ENCODE measurements around the gene RPS6KA4. TPM values are rescaled to one million over a fixed set of nuclear protein-coding genes. Genes with fewer than 3 reads are reported as not detected.

Gene RPS6KA4
- polyA plus RNA-seq, 1 donor from 2014 or later = 24.6 TPM

- no peaks in the 10 kb centered on the region for H3F3A ChIP-seq (ENCODE audit: insufficient read depth, low read length, poor library complexity, severe bottlenecking)
- H3K9me2 ChIP-seq (ENCODE audit: insufficient read depth, low read length) = no peaks in the 10 kb centered on the region
- no peaks in the 10 kb centered on the region for H3K27me3 ChIP-seq (ENCODE audit: insufficient read depth, low read depth, low read length)
- H3K79me2 ChIP-seq (replicated peaks; ENCODE audit: insufficient read depth, low read length) = no peaks in the 10 kb centered on the region
- H3K4me2 ChIP-seq (ENCODE audit: low read length) = no peak overlapping the region
- H3K36me3 ChIP-seq (ENCODE audit: insufficient read depth, low read length) = no peaks in the 10 kb centered on the region
- no peak overlapping the region for H3K9ac ChIP-seq (ENCODE audit: low read length)
- no peak overlapping the region for H3K27ac ChIP-seq (ENCODE audit: low read length)
- no peaks in the 10 kb centered on the region for H3K9me3 ChIP-seq (ENCODE audit: low read length)
- no peak overlapping the region for H2AFZ ChIP-seq (ENCODE audit: low read depth, low read length)
- no peaks in the 10 kb centered on the region for H4K20me1 ChIP-seq (ENCODE audit: insufficient read depth)
- H3K4me3 ChIP-seq (ENCODE audit: low read length) = no peak overlapping the region
- TF ChIP-seq EZH2 (IDR thresholded peaks at IDR 0.05; ENCODE audit: borderline replicate concordance, insufficient read depth, low read length, poor library complexity, severe bottlenecking) = no peak
- TF ChIP-seq, protein P1, sequence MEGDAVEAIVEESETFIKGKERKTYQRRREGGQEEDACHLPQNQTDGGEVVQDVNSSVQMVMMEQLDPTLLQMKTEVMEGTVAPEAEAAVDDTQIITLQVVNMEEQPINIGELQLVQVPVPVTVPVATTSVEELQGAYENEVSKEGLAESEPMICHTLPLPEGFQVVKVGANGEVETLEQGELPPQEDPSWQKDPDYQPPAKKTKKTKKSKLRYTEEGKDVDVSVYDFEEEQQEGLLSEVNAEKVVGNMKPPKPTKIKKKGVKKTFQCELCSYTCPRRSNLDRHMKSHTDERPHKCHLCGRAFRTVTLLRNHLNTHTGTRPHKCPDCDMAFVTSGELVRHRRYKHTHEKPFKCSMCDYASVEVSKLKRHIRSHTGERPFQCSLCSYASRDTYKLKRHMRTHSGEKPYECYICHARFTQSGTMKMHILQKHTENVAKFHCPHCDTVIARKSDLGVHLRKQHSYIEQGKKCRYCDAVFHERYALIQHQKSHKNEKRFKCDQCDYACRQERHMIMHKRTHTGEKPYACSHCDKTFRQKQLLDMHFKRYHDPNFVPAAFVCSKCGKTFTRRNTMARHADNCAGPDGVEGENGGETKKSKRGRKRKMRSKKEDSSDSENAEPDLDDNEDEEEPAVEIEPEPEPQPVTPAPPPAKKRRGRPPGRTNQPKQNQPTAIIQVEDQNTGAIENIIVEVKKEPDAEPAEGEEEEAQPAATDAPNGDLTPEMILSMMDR (IDR thresholded peaks at IDR 0.05; ENCODE audit: poor library complexity, severe bottlenecking) = peak; percentile 20
Measured at GRCh38 chr11:64341851-64342791, 16.8 kb upstream of the RPS6KA4 start.

DNA sequence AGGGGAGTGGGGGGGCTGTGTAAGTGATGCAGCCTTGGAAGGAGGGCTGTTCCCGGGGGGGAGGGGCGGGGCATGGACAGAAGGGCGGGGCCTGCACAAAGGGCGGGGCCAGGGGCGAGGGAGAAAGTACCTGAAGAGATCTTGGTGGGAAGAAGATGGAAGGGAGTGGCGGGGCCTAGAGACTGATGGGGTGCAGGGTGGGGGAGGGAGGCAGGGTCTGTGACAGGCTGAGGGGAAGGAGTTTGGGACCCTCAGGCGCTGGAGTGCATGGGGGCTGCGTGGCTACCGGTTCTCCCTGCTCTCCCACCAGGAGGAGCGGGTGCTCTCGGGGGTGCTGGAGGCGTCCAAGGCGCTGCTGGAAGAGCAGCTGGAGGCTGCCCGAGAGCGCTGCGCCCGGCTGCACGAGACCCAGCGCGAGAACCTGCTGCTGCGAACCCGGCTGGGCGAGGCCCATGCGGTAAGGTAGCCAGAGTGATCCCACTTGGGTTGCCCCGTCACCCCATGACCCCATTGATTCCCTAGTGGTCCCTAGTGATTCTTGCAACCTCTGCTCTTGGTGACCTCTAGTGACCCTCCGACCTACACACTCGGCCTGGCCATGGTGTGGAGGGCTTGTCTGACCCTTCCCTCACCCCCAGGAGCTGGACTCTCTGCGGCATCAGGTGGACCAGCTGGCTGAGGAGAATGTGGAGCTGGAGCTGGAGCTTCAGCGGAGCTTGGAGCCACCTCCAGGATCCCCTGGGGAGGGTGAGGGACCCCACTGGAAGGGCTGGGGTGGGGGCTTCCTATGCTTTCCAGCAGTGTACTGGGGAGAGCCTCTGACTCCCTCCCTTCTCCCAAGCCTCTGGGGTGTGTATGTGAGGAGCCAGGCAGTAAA lies 15.9 kb upstream of the RPS6KA4 start:
- Histone ChIP-seq H3K79me2 (replicated peaks; ENCODE audit: insufficient read depth, low read length) (no peaks in the 10 kb centered on the region), H3K36me3 (ENCODE audit: insufficient read depth, low read length) (no peaks in the 10 kb centered on the region), H3K27ac (ENCODE audit: low read length) (no peak overlapping the region), H3K4me2 (ENCODE audit: low read length) (no peak overlapping the region), H3K27me3 (ENCODE audit: insufficient read depth, low read depth, low read length) (no peaks in the 10 kb centered on the region), H2AFZ (ENCODE audit: low read depth, low read length) (no peak overlapping the region), H3K9me2 (ENCODE audit: insufficient read depth, low read length) (no peaks in the 10 kb centered on the region), H3K9me3 (ENCODE audit: low read length) (no peaks in the 10 kb centered on the region), H3F3A (ENCODE audit: insufficient read depth, low read length, poor library complexity, severe bottlenecking) (no peaks in the 10 kb centered on the region), H3K4me3 (ENCODE audit: low read length) (no peak overlapping the region), H4K20me1 (ENCODE audit: insufficient read depth) (no peaks in the 10 kb centered on the region), H3K9ac (ENCODE audit: low read length) (no peak overlapping the region)
- TF ChIP-seq, protein P1 (IDR thresholded peaks at IDR 0.05; ENCODE audit: poor library complexity, severe bottlenecking) = no peak
- no peak for TF ChIP-seq SMC3 (conservative IDR thresholded peaks at IDR 0.05; ENCODE audit: poor library complexity)
- no peak for TF ChIP-seq MXI1 (conservative IDR thresholded peaks at IDR 0.05; ENCODE audit: poor library complexity, severe bottlenecking)
- no peak for TF ChIP-seq TAF1 (IDR thresholded peaks at IDR 0.05; ENCODE audit: low read depth)
- TF ChIP-seq REST (IDR thresholded peaks at IDR 0.05; ENCODE audit: borderline replicate concordance) = no peak
- TF ChIP-seq POLR2AphosphoS5 (IDR thresholded peaks at IDR 0.05) = no peak
- TF ChIP-seq EZH2 (IDR thresholded peaks at IDR 0.05; ENCODE audit: borderline replicate concordance, insufficient read depth, low read length, poor library complexity, severe bottlenecking) = no peak
- no peak for TF ChIP-seq RAD21 (conservative IDR thresholded peaks at IDR 0.05)
